ENCODE measurements around the gene TSPAN18.

TSPAN18 gene

GRCh38 chr11:44823868-44824267 lies 97.1 kb downstream of the TSPAN18 start:
- DNase-seq (ENCODE audit: low spot score): no peak

GRCh38 chr11:44824300-44824704 lies 97.5 kb downstream of the TSPAN18 start:
- DNase-seq (ENCODE audit: low spot score): no peak

GRCh38 chr11:44825058-44825785 lies 98.5 kb downstream of the TSPAN18 start:
- DNase-seq (ENCODE audit: low spot score): no peak

GRCh38 chr11:44826922-44827643 lies 100.3 kb downstream of the TSPAN18 start:
- no peak for DNase-seq (ENCODE audit: low spot score)

GRCh38 chr11:44828296-44828695 lies 101.5 kb downstream of the TSPAN18 start:
- no peak for DNase-seq (ENCODE audit: low spot score)

GRCh38 chr11:44829838-44830237 lies 103.1 kb downstream of the TSPAN18 start:
- DNase-seq (ENCODE audit: low spot score): no peak

GRCh38 chr11:44831605-44832394 lies 105.0 kb downstream of the TSPAN18 start:
- no peak for DNase-seq (ENCODE audit: low spot score)

GRCh38 chr11:44832452-44832851 lies 105.7 kb downstream of the TSPAN18 start:
- DNase-seq (ENCODE audit: low spot score): no peak

GRCh38 chr11:44833221-44833876 lies 106.6 kb downstream of the TSPAN18 start:
- DNase-seq (ENCODE audit: low spot score): no peak

GRCh38 chr11:44833877-44834452 lies 107.2 kb downstream of the TSPAN18 start:
- DNase-seq (ENCODE audit: low spot score): peak; percentile 53

- DNase-seq (ENCODE audit: low spot score): no peak
Observed at GRCh38 chr11:44834846-44835245, 108.1 kb downstream of the TSPAN18 start.

GRCh38 chr11:44835296-44835695 lies 108.5 kb downstream of the TSPAN18 start:
- DNase-seq (ENCODE audit: low spot score): no peak

GRCh38 chr11:44835938-44836337 lies 109.2 kb downstream of the TSPAN18 start:
- DNase-seq (ENCODE audit: low spot score): no peak

GRCh38 chr11:44837661-44838060 lies 110.9 kb downstream of the TSPAN18 start:
- DNase-seq (ENCODE audit: low spot score): no peak

- DNase-seq (ENCODE audit: low spot score): no peak
Observed at GRCh38 chr11:44839458-44840084, 112.8 kb downstream of the TSPAN18 start.

- no peak for DNase-seq (ENCODE audit: low spot score)
Observed at GRCh38 chr11:44840085-44840478, 113.3 kb downstream of the TSPAN18 start.

GRCh38 chr11:44840521-44841251 lies 113.9 kb downstream of the TSPAN18 start:
- peak; percentile 55 for DNase-seq (ENCODE audit: low spot score)

GRCh38 chr11:44842220-44842619 lies 115.5 kb downstream of the TSPAN18 start:
- peak; percentile 79 for DNase-seq (ENCODE audit: low spot score)

GRCh38 chr11:44846852-44847251 lies 120.1 kb downstream of the TSPAN18 start:
- no peak for DNase-seq (ENCODE audit: low spot score)

GRCh38 chr11:44847316-44847715 lies 120.6 kb downstream of the TSPAN18 start:
- DNase-seq (ENCODE audit: low spot score): no peak

Data from cerebellar cortex (tissue), 1 donor.